Left renal pelvis (tissue), 4 donors: ENCODE measurements around the gene SMURF1. TPM values are rescaled to one million over a fixed set of nuclear protein-coding genes. Genes with fewer than 3 reads are reported as not detected.

Source experiments
- DNase-seq, 4 donors: peaks; one replicate each; pipeline ENCODE4 v3.0.0-alpha.2; 2013; ENCODE audit warnings: low read depth in 4 of 4, low spot score in 3 of 4
- polyA plus RNA-seq, 4 donors: library from polyadenylated mRNA; unstranded; fragments of 120-200 nt; gene quantifications; one replicate each; pipeline ENCODE4 v1.2.1, GENCODE V29; 2013; ENCODE audit not compliant: insufficient read length in 4 of 4

SMURF1 gene
- polyA plus RNA-seq, 4 donors: 14.7 to 17.8 (median 16.7) TPM

- no peak for DNase-seq
Observed at GRCh38 chr7:99034932-99035722, 108.8 kb downstream of the SMURF1 start.

GRCh38 chr7:99033765-99034164 lies 110.1 kb downstream of the SMURF1 start:
- DNase-seq: no peak

- DNase-seq: no peak
Observed at GRCh38 chr7:99032928-99033327, 111.0 kb downstream of the SMURF1 start.

GRCh38 chr7:99031496-99031895 lies 112.4 kb downstream of the SMURF1 start:
- DNase-seq: no peak

- no peak for DNase-seq
Observed at GRCh38 chr7:99030951-99031350, 113.0 kb downstream of the SMURF1 start.

- no peak for DNase-seq
Observed at GRCh38 chr7:99030457-99030856, 113.5 kb downstream of the SMURF1 start.

GRCh38 chr7:99029466-99030435 lies 114.2 kb downstream of the SMURF1 start:
- no peak for DNase-seq

GRCh38 chr7:99028261-99028973 lies 115.5 kb downstream of the SMURF1 start:
- no peak for DNase-seq

GRCh38 chr7:99027841-99028240 lies 116.1 kb downstream of the SMURF1 start:
- no peak for DNase-seq

GRCh38 chr7:99027241-99027640 lies 116.7 kb downstream of the SMURF1 start:
- DNase-seq: no peak

- no peak for DNase-seq
Observed at GRCh38 chr7:99024066-99024465, 119.8 kb downstream of the SMURF1 start.

- no peak for DNase-seq
Observed at GRCh38 chr7:99021941-99022560, 121.9 kb downstream of the SMURF1 start.

- no peak for DNase-seq
Observed at GRCh38 chr7:99020413-99020715, 123.5 kb downstream of the SMURF1 start.

GRCh38 chr7:99019523-99020412 lies 124.1 kb downstream of the SMURF1 start:
- no peak for DNase-seq

GRCh38 chr7:99016196-99016595 lies 127.7 kb downstream of the SMURF1 start:
- DNase-seq: no peak

- no peak for DNase-seq
Observed at GRCh38 chr7:99014113-99014985, 129.6 kb downstream of the SMURF1 start.

GRCh38 chr7:99013266-99014112 lies 130.4 kb downstream of the SMURF1 start:
- DNase-seq: no peak

GRCh38 chr7:99012722-99013121 lies 131.2 kb downstream of the SMURF1 start:
- DNase-seq: no peak
